ENCODE results near the gene NELL2.

DNA sequence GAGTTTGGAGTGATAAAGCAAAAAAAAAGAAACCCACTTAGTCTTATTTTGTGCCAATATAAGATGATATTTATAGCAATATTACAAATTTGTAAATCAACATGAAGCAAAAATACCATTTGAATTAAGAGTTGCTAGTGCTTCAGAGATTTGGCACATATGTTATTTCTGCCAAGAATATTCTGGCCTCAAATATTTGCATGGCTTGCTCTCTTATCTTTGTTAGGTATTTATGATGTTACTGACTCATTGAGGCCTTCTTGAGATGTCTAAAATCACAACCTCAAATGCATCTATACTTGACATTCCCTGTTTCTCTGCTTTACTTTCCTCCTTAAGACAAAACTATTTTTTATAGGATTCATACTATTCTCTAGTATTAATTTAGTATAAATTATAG is 301.5 kb downstream of the NELL2 start:
- TF ChIP-seq SP1 (IDR thresholded peaks at IDR 0.05; ENCODE audit: low read depth) (no peak), POLR2A (IDR thresholded peaks at IDR 0.05; ENCODE audit: borderline replicate concordance, extremely low read depth, insufficient read depth, insufficient read length) (no peak), EZH2 (IDR thresholded peaks at IDR 0.05) (no peak), POLR2AphosphoS5 (IDR thresholded peaks at IDR 0.05; ENCODE audit: low read depth, low read length) (no peak)
- TF ChIP-seq, protein P1, sequence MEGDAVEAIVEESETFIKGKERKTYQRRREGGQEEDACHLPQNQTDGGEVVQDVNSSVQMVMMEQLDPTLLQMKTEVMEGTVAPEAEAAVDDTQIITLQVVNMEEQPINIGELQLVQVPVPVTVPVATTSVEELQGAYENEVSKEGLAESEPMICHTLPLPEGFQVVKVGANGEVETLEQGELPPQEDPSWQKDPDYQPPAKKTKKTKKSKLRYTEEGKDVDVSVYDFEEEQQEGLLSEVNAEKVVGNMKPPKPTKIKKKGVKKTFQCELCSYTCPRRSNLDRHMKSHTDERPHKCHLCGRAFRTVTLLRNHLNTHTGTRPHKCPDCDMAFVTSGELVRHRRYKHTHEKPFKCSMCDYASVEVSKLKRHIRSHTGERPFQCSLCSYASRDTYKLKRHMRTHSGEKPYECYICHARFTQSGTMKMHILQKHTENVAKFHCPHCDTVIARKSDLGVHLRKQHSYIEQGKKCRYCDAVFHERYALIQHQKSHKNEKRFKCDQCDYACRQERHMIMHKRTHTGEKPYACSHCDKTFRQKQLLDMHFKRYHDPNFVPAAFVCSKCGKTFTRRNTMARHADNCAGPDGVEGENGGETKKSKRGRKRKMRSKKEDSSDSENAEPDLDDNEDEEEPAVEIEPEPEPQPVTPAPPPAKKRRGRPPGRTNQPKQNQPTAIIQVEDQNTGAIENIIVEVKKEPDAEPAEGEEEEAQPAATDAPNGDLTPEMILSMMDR (IDR thresholded peaks at IDR 0.05 in 2 of 3, conservative IDR thresholded peaks at IDR 0.05 in 1 of 3; ENCODE audit: borderline replicate concordance in 1 of 3, insufficient read depth in 1 of 3, low read depth in 2 of 3, low read length in 2 of 3): no peak
- TF ChIP-seq, protein P2, sequence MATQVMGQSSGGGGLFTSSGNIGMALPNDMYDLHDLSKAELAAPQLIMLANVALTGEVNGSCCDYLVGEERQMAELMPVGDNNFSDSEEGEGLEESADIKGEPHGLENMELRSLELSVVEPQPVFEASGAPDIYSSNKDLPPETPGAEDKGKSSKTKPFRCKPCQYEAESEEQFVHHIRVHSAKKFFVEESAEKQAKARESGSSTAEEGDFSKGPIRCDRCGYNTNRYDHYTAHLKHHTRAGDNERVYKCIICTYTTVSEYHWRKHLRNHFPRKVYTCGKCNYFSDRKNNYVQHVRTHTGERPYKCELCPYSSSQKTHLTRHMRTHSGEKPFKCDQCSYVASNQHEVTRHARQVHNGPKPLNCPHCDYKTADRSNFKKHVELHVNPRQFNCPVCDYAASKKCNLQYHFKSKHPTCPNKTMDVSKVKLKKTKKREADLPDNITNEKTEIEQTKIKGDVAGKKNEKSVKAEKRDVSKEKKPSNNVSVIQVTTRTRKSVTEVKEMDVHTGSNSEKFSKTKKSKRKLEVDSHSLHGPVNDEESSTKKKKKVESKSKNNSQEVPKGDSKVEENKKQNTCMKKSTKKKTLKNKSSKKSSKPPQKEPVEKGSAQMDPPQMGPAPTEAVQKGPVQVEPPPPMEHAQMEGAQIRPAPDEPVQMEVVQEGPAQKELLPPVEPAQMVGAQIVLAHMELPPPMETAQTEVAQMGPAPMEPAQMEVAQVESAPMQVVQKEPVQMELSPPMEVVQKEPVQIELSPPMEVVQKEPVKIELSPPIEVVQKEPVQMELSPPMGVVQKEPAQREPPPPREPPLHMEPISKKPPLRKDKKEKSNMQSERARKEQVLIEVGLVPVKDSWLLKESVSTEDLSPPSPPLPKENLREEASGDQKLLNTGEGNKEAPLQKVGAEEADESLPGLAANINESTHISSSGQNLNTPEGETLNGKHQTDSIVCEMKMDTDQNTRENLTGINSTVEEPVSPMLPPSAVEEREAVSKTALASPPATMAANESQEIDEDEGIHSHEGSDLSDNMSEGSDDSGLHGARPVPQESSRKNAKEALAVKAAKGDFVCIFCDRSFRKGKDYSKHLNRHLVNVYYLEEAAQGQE (IDR thresholded peaks at IDR 0.05; ENCODE audit: low read depth): no peak
- TF ChIP-seq, protein P3, sequence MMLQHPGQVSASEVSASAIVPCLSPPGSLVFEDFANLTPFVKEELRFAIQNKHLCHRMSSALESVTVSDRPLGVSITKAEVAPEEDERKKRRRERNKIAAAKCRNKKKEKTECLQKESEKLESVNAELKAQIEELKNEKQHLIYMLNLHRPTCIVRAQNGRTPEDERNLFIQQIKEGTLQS (IDR thresholded peaks at IDR 0.05): no peak

Measured in HCT116 (cell line).